Karpas-422 (cell line): Measurements from ENCODE around the gene ARHGEF3. TPM values are rescaled to one million over a fixed set of nuclear protein-coding genes. Genes with fewer than 3 reads are reported as not detected.

ENCODE experiments used
- DNase-seq: peaks from one replicate; pipeline ENCODE4 v3.0.0-alpha.2; 2015
- H2AFZ ChIP-seq: fragments of 200-600 bp; sonication (generic); 2 replicates; pipeline ENCODE4 v1.6.1; 2014; ENCODE audit warnings: antibody characterized with exemption, low read length, mixed read lengths
- H3K27ac ChIP-seq: fragments of 200-600 bp; sonication (generic); 2 replicates; pipeline ENCODE4 v1.5.1; 2014; ENCODE audit warnings: mild to moderate bottlenecking, low read length, moderate library complexity
- H3K27me3 ChIP-seq: fragments of 200-600 bp; sonication (generic); 2 replicates; pipeline ENCODE4 v1.6.1; 2014; ENCODE audit warnings: low read length, mixed read lengths
- H3K36me3 ChIP-seq: fragments of 200-600 bp; sonication (generic); 2 replicates; pipeline ENCODE4 v1.6.1; 2014; ENCODE audit warnings: low read length, mixed read lengths; ENCODE audit not compliant: insufficient read depth
- H3K4me1 ChIP-seq: fragments of 200-600 bp; sonication (generic); 2 replicates; pipeline ENCODE4 v1.6.1; 2014; ENCODE audit warnings: mild to moderate bottlenecking, low read length, mixed read lengths
- H3K4me2 ChIP-seq: fragments of 200-600 bp; sonication (generic); 2 replicates; pipeline ENCODE4 v1.6.1; 2014; ENCODE audit warnings: low read length, low read depth, mild to moderate bottlenecking; ENCODE audit not compliant: poor library complexity, severe bottlenecking
- H3K4me3 ChIP-seq: fragments of 200-600 bp; sonication (generic); 2 replicates; pipeline ENCODE4 v1.5.1; 2014; ENCODE audit warnings: mild to moderate bottlenecking, antibody characterized with exemption, low read length, mixed read lengths
- H3K79me2 ChIP-seq: fragments of 200-600 bp; sonication (generic); 2 replicates; pipeline ENCODE4 v1.6.1; 2014; ENCODE audit warnings: mild to moderate bottlenecking, low read length, mixed read lengths
- H3K9ac ChIP-seq: fragments of 200-600 bp; sonication (generic); 2 replicates; pipeline ENCODE4 v1.6.0; 2014; ENCODE audit warnings: low read length
- H3K9me2 ChIP-seq: fragments of 200-600 bp; sonication (generic), shearing (Covaris generic); replicated peaks from 2 replicates; pipeline ENCODE4 v1.6.0; 2014; ENCODE audit warnings: mild to moderate bottlenecking, low read length, moderate library complexity; ENCODE audit not compliant: insufficient read depth
- H3K9me3 ChIP-seq: fragments of 300-700, 200-600 bp; sonication (generic); 2 replicates; pipeline ENCODE4 v1.6.1; 2014; ENCODE audit warnings: low read length, mixed read lengths
- H4K20me1 ChIP-seq: fragments of 200-600 bp; sonication (generic); 2 replicates; pipeline ENCODE4 v1.6.1; 2014; ENCODE audit warnings: mild to moderate bottlenecking, antibody characterized with exemption, low read length, low read depth; ENCODE audit not compliant: insufficient read depth
- total RNA-seq: library from RNA; depleted of rRNA; stranded (reverse); fragments of >200 nt; shearing (Covaris generic); gene quantifications from 2 replicates; pipeline ENCODE4 v1.2.3, GENCODE V29; 2014; ENCODE audit warnings: low replicate concordance

ARHGEF3 gene
- total RNA-seq, 1 experiment from 2014 or later, result 4.7 TPM

DNA sequence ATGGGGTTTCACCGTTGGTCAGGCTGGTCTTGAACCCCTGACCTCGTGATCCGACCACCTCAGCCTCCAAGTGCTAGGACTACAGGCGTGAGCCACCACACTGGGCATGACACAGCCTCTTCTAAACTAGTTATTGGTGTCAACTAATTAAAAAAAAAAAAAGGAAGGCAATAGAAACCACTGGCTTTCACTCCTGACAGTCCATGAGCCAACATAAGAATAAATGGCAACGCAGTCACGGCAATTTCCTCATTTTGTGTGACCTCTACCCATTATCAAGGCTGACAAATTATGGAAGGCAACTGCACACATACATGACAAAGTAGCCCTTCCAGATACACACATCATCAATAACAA, 5.9 kb downstream of the ARHGEF3 start:
- DNase-seq, result no peak
- Histone ChIP-seq H3K79me2 (no peaks in the 10 kb centered on the region), H2AFZ (no peak overlapping the region), H3K27ac (no peak overlapping the region), H3K4me3 (no peak overlapping the region), H4K20me1 (peaks cover 9% of the 10 kb centered on the region; the same call in 1 of the 2 replicates), H3K4me2 (no peak overlapping the region), H3K4me1 (peaks cover 6% of the 10 kb centered on the region; the same call in 1 of the 2 replicates), H3K36me3 (no peaks in the 10 kb centered on the region), H3K9ac (no peak overlapping the region), H3K27me3 (no peaks in the 10 kb centered on the region), H3K9me2 (no peaks in the 10 kb centered on the region), H3K9me3 (no peaks in the 10 kb centered on the region)

DNA sequence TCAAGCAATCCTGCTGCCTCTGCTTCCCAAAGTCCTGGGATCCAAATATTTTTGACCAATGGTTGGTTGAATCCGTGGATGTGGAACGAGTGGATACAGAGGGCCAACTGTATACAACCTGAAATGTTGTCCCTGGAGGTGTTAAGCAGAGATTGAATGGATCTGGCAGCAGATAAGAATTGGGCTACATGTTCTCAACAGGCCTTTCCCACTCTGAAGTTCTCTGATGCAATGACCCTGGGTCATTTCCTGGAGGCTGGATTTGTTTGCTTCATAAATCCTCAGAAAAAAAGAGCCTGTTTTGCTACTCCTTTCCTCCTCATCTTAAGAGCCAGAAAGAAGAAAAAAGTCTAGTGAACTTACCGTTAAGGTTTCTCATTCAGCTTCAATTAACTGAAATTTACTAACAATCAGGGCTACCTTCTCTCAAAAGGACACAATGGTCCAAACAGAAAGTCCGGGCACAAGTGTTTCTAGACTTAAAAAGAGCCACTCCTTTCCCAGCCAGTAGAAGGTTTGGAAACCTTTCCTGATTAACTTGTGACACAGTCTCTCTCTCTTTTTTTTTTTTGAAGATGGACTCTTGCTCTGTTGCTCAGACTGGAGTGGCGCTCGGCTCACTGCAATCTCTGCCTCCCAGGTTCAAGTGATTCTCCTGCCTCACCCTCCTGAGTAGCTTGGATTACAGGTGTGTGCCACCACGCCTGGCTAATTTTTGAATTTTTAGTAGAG, 6.5 kb downstream of the ARHGEF3 start:
- Histone ChIP-seq H3K36me3 (no peaks in the 10 kb centered on the region), H3K79me2 (no peaks in the 10 kb centered on the region), H3K9me2 (no peaks in the 10 kb centered on the region), H2AFZ (no peak overlapping the region), H3K4me3 (no peak overlapping the region), H3K9ac (no peak overlapping the region), H3K27ac (no peak overlapping the region), H3K9me3 (no peaks in the 10 kb centered on the region), H4K20me1 (peaks cover 13% of the 10 kb centered on the region; the same call in 1 of the 2 replicates), H3K4me2 (no peak overlapping the region), H3K27me3 (no peaks in the 10 kb centered on the region), H3K4me1 (peaks cover under 1% of the 10 kb centered on the region; the same call in 1 of the 2 replicates)
- DNase-seq, result no peak

- Histone ChIP-seq H3K27me3 (no peaks in the 10 kb centered on the region), H3K4me1 (no peaks in the 10 kb centered on the region), H2AFZ (no peak overlapping the region), H3K36me3 (no peaks in the 10 kb centered on the region), H3K9ac (no peak overlapping the region), H3K27ac (no peak overlapping the region), H3K4me3 (no peak overlapping the region), H3K9me2 (no peaks in the 10 kb centered on the region), H3K9me3 (no peaks in the 10 kb centered on the region), H4K20me1 (peaks cover 10% of the 10 kb centered on the region; the same call in 1 of the 2 replicates), H3K4me2 (no peak overlapping the region), H3K79me2 (no peaks in the 10 kb centered on the region)
- DNase-seq, result no peak
Measured at GRCh38 chr3:56792193-56792592, 9.6 kb downstream of the ARHGEF3 start.

GRCh38 chr3:56790016-56790821, 11.5 kb downstream of the ARHGEF3 start:
- no peak overlapping the region for H2AFZ ChIP-seq
- H3K27me3 ChIP-seq, result no peaks in the 10 kb centered on the region
- no peak overlapping the region for H3K27ac ChIP-seq
- no peak for DNase-seq
- no peaks in the 10 kb centered on the region for H3K36me3 ChIP-seq
- peaks cover 10% of the 10 kb centered on the region; the same call in 1 of the 2 replicates for H4K20me1 ChIP-seq
- no peak overlapping the region for H3K4me3 ChIP-seq
- H3K9me2 ChIP-seq, result no peaks in the 10 kb centered on the region
- H3K4me2 ChIP-seq, result no peak overlapping the region
- H3K9ac ChIP-seq, result no peak overlapping the region
- no peaks in the 10 kb centered on the region for H3K79me2 ChIP-seq
- H3K9me3 ChIP-seq, result no peaks in the 10 kb centered on the region
- H3K4me1 ChIP-seq, result no peaks in the 10 kb centered on the region

DNA sequence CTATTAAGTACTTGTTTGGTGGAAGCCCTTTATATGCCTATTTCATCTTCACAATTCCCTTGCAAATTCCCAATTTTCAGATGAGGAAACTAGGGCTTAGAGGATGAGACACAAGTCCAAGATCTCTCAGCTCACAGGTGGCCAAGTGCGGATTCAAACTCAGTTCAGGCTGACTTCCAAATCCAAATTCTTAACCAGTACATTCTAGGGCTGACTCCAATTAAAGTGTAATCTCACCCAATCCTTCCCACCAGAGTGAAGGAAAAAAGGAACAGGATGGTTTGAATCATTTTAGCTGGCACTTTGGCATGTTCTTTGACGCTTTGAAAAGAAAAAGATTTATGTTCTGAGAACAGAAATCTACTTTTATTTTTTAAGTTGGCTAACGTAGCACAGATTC, 12.7 kb downstream of the ARHGEF3 start:
- Histone ChIP-seq H3K4me2 (no peak overlapping the region), H4K20me1 (peaks cover 10% of the 10 kb centered on the region; the same call in 1 of the 2 replicates), H3K9me3 (no peaks in the 10 kb centered on the region), H3K9ac (no peak overlapping the region), H2AFZ (no peak overlapping the region), H3K4me3 (no peak overlapping the region), H3K27ac (no peak overlapping the region), H3K27me3 (no peaks in the 10 kb centered on the region), H3K9me2 (no peaks in the 10 kb centered on the region), H3K79me2 (no peaks in the 10 kb centered on the region), H3K4me1 (peaks cover 4% of the 10 kb centered on the region), H3K36me3 (no peaks in the 10 kb centered on the region)
- no peak for DNase-seq

GRCh38 chr3:56788521-56788920, 13.2 kb downstream of the ARHGEF3 start:
- Histone ChIP-seq H3K27ac (no peak overlapping the region), H3K9me2 (no peaks in the 10 kb centered on the region), H3K4me3 (no peak overlapping the region), H3K9me3 (no peaks in the 10 kb centered on the region), H3K9ac (no peak overlapping the region), H3K4me2 (no peak overlapping the region), H4K20me1 (peaks cover 15% of the 10 kb centered on the region; the same call in 1 of the 2 replicates), H3K27me3 (no peaks in the 10 kb centered on the region), H3K36me3 (no peaks in the 10 kb centered on the region), H3K79me2 (no peaks in the 10 kb centered on the region), H2AFZ (no peak overlapping the region), H3K4me1 (peaks cover 9% of the 10 kb centered on the region)
- DNase-seq, result no peak

- Histone ChIP-seq H3K27ac (no peak overlapping the region), H3K4me2 (no peak overlapping the region), H3K79me2 (no peaks in the 10 kb centered on the region), H3K9ac (no peak overlapping the region), H3K36me3 (no peaks in the 10 kb centered on the region), H3K9me2 (no peaks in the 10 kb centered on the region), H3K4me1 (peaks cover 9% of the 10 kb centered on the region), H2AFZ (no peak overlapping the region), H3K27me3 (no peaks in the 10 kb centered on the region), H4K20me1 (peaks cover 18% of the 10 kb centered on the region; the same call in 1 of the 2 replicates), H3K9me3 (no peaks in the 10 kb centered on the region), H3K4me3 (no peak overlapping the region)
- DNase-seq, result no peak
Measured at GRCh38 chr3:56787784-56788256, 13.9 kb downstream of the ARHGEF3 start.

DNA sequence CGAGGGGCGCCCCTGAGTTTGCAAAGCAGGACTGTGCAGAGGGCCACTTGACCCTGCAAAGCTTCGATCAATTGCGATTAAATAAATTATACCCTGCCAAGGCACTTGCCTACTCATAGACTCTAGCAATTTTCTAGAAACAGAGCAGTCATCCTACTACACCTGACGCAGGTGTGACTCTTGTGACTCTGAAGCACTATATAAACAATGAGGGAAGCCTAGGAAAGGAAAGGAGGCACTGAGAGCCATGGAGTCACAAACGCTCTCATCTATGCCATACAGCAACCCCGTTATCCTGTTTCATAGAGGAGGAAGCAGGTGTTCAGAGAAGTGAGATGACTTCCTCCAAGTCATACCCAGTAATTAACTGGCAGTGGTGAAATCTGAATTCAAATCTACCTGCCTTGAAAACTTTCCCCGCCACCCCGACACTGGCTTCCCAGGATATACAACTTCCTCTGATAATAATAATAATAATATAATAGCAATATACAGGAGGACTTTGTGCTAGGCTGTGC, 14.4 kb downstream of the ARHGEF3 start:
- H3K27me3 ChIP-seq, result no peaks in the 10 kb centered on the region
- H3K79me2 ChIP-seq, result no peaks in the 10 kb centered on the region
- H4K20me1 ChIP-seq, result peaks cover 15% of the 10 kb centered on the region; the same call in 1 of the 2 replicates
- H3K4me2 ChIP-seq, result no peak overlapping the region
- H3K9me2 ChIP-seq, result no peaks in the 10 kb centered on the region
- H3K27ac ChIP-seq, result no peak overlapping the region
- DNase-seq, result no peak
- H2AFZ ChIP-seq, result no peak overlapping the region
- no peaks in the 10 kb centered on the region for H3K9me3 ChIP-seq
- H3K36me3 ChIP-seq, result no peaks in the 10 kb centered on the region
- no peak overlapping the region for H3K4me3 ChIP-seq
- H3K9ac ChIP-seq, result no peak overlapping the region
- peaks cover 9% of the 10 kb centered on the region for H3K4me1 ChIP-seq
